Activated naive CD4-positive, alpha-beta T cell treated with anti-CD3 and anti-CD28 coated beads for 36 hours (primary cell): ENCODE data around the gene HSPA12A. TPM values are rescaled to one million over a fixed set of nuclear protein-coding genes. Genes with fewer than 3 reads are reported as not detected.

Experiments
- CTCF ChIA-PET: fragments of 350-600 bp; sonication (Branson Sonifier 250); formaldehyde crosslinking; loops from one replicate; lab custom pipeline; 2021; ENCODE audit warnings: antibody characterized with exemption; lab: Charles Lee
- DNase-seq: peaks from one replicate; pipeline ENCODE4 v3.0.0-alpha.2; 2020
- H3K27ac Mint-ChIP-seq: one replicate; pipeline ENCODE4 v1.8.0; 2021; ENCODE audit warnings: mild to moderate bottlenecking, mixed read lengths
- H3K27me3 Mint-ChIP-seq: one replicate; pipeline ENCODE4 v1.8.0; 2021; ENCODE audit warnings: low read depth, mixed read lengths
- H3K36me3 Mint-ChIP-seq: one replicate; pipeline ENCODE4 v1.8.0; 2021; ENCODE audit warnings: low read depth, mixed read lengths
- H3K4me1 Mint-ChIP-seq: one replicate; pipeline ENCODE4 v1.8.0; 2021; ENCODE audit warnings: low read depth, mixed read lengths
- H3K4me3 Mint-ChIP-seq: one replicate; pipeline ENCODE4 v1.8.0; 2021; ENCODE audit warnings: mild to moderate bottlenecking, moderate library complexity, mixed read lengths
- H3K9me3 Mint-ChIP-seq: one replicate; pipeline ENCODE4 v1.8.0; 2021; ENCODE audit warnings: mixed read lengths
- intact Hi-C: fragments of 100-400 bp; cut with micrococcal nuclease; formaldehyde crosslinking; loops from one replicate; pipeline ENCODE4 v1.15.1; 2023
- total RNA-seq, 2 experiments: library from RNA; stranded (reverse); gene quantifications; one replicate each; pipeline ENCODE4 v1.2.3, GENCODE V29; 2021

HSPA12A gene
- total RNA-seq, 2 experiments from 2014 or later = 0.05 TPM; not detected in 1

DNA sequence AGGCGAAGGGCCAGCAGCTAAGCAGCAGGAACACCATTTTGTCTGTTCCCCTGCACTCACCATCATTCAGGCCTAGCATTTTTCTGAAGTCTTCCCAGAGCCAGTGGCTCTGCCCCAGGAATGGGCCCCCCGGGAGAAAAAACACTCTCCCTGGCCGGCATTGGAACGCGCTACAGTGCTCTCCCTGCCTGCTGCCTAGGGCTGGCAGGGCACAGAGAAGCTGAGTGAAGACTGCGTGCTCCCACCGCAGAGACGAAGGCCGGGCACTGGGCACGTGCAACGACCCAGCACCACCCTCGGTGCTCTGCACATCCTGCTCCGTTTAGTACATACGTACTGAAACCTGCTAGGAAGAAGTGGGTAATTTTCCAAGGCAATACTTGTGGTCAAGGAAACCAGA, 34.4 kb downstream of the HSPA12A start:
- Mint-ChIP-seq H3K27me3 (peaks cover 28% of the 10 kb centered on the region), H3K4me1 (no peaks in the 10 kb centered on the region), H3K27ac (no peak overlapping the region), H3K4me3 (no peak overlapping the region), H3K36me3 (no peaks in the 10 kb centered on the region), H3K9me3 (no peaks in the 10 kb centered on the region)
- CTCF ChIA-PET = no interaction called here
- intact Hi-C loops = no loop called here
- DNase-seq = no peak

DNA sequence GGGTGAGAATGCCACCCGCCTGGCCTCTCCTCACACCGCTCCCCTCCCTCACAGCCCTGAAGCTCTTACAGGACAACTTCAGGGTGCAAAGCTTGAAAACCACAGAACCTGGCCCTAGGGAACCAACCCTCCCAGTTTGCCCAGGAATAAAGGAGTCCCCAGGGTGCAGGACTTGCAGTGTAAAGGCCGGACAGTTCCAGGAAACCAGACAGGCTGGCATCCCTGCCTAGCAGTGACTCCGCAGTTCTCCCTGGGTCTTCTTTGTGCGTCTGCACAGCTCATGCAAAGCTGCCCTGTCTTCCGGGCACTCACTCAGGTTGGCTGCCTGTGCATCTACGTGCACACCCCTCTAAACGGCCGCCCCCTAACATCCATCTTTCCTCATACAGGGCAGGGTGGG, 36.1 kb downstream of the HSPA12A start:
- CTCF ChIA-PET = no interaction called here
- Mint-ChIP-seq H3K36me3 (no peaks in the 10 kb centered on the region), H3K4me1 (no peaks in the 10 kb centered on the region), H3K27me3 (peaks cover 42% of the 10 kb centered on the region), H3K4me3 (no peak overlapping the region), H3K9me3 (no peaks in the 10 kb centered on the region), H3K27ac (no peak overlapping the region)
- intact Hi-C loops = no loop called here
- DNase-seq = no peak

DNA sequence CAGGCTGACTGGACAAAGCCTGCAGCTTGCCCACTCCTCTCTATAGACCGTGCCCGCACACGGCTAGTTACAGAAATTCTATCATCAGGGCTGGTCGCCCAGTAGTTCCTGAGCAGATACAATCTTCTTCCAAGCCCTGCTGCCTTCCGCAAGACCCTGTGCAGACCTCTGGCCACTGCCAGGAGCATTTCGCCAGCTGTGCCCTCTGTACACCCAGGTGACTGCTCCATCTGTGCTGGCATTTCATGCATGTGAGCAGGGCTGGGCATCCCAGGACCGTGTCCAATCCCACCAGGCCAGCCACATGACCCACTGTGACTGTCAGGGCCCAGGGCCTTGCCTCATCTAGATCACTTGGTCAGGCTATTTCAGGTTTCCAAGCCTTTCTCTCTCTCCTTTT, 36.9 kb downstream of the HSPA12A start:
- H3K27ac Mint-ChIP-seq = no peak overlapping the region
- CTCF ChIA-PET = no interaction called here
- H3K4me3 Mint-ChIP-seq = no peak overlapping the region
- DNase-seq = no peak
- no peaks in the 10 kb centered on the region for H3K9me3 Mint-ChIP-seq
- peaks cover 41% of the 10 kb centered on the region for H3K27me3 Mint-ChIP-seq
- intact Hi-C loops = no loop called here
- H3K36me3 Mint-ChIP-seq = no peaks in the 10 kb centered on the region
- H3K4me1 Mint-ChIP-seq = no peaks in the 10 kb centered on the region

- CTCF ChIA-PET = no interaction called here
- H3K27ac Mint-ChIP-seq = no peak overlapping the region
- H3K4me3 Mint-ChIP-seq = no peak overlapping the region
- H3K27me3 Mint-ChIP-seq = peaks cover 38% of the 10 kb centered on the region
- intact Hi-C loops = no loop called here
- no peak for DNase-seq
- H3K9me3 Mint-ChIP-seq = no peaks in the 10 kb centered on the region
- no peaks in the 10 kb centered on the region for H3K4me1 Mint-ChIP-seq
- no peaks in the 10 kb centered on the region for H3K36me3 Mint-ChIP-seq
These were observed 37.4 kb downstream of the HSPA12A start for GRCh38 chr10:116704926-116705325.

GRCh38 chr10:116702165-116702564, 40.2 kb downstream of the HSPA12A start:
- CTCF ChIA-PET = interaction anchor here (1.5 to 1.7 kb wide), 2 partner anchors 10 to 86 kb away, joined by 3 to 5 read pairs; no protein-coding TSS in a partner anchor
- no peaks in the 10 kb centered on the region for H3K36me3 Mint-ChIP-seq

GRCh38 chr10:116699471-116700150, 42.8 kb downstream of the HSPA12A start:
- CTCF ChIA-PET = no interaction called here
- no peaks in the 10 kb centered on the region for H3K9me3 Mint-ChIP-seq
- H3K4me3 Mint-ChIP-seq = no peak overlapping the region
- no peaks in the 10 kb centered on the region for H3K36me3 Mint-ChIP-seq
- H3K27me3 Mint-ChIP-seq = peaks cover 56% of the 10 kb centered on the region
- H3K27ac Mint-ChIP-seq = no peak overlapping the region
- no peak for DNase-seq
- intact Hi-C loops = no loop called here
- no peaks in the 10 kb centered on the region for H3K4me1 Mint-ChIP-seq

More at GRCh38 chr10:116702165-116702564, 40.2 kb downstream of the HSPA12A start:
- H3K27ac Mint-ChIP-seq = no peak overlapping the region
- no peaks in the 10 kb centered on the region for H3K4me1 Mint-ChIP-seq
- intact Hi-C loops = no loop called here
- no peaks in the 10 kb centered on the region for H3K9me3 Mint-ChIP-seq
- no peak overlapping the region for H3K4me3 Mint-ChIP-seq
- peaks cover 48% of the 10 kb centered on the region for H3K27me3 Mint-ChIP-seq
- no peak for DNase-seq

DNA sequence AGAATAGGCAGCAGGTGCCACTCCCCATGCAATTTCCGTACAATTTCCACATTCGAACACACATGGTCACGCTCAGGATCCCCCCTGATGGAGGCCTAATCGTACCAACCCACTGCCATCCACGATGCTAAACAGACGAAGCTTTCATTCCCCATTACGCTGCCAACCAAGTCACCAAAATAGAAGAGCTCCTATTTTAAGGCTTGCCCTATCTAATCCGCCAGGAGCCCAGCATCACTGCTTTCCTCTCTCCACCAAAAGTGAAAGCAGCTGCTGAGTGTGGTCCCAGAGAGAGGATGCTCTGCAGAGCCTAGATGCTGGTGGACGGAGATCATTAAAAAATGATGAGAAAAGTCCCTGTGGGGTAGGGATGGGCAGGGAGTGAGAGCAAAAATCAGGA, 43.3 kb downstream of the HSPA12A start:
- Mint-ChIP-seq H3K27ac (no peak overlapping the region), H3K36me3 (no peaks in the 10 kb centered on the region), H3K27me3 (peaks cover 57% of the 10 kb centered on the region), H3K4me1 (no peaks in the 10 kb centered on the region), H3K9me3 (no peaks in the 10 kb centered on the region), H3K4me3 (no peak overlapping the region)
- intact Hi-C loops = no loop called here
- CTCF ChIA-PET = no interaction called here
- DNase-seq = no peak

GRCh38 chr10:116698364-116698763, 44.0 kb downstream of the HSPA12A start:
- Mint-ChIP-seq H3K4me1 (no peaks in the 10 kb centered on the region), H3K27me3 (peaks cover 56% of the 10 kb centered on the region), H3K36me3 (no peaks in the 10 kb centered on the region), H3K9me3 (no peaks in the 10 kb centered on the region), H3K27ac (no peak overlapping the region), H3K4me3 (no peak overlapping the region)
- intact Hi-C loops = no loop called here
- no peak for DNase-seq
- CTCF ChIA-PET = no interaction called here

DNA sequence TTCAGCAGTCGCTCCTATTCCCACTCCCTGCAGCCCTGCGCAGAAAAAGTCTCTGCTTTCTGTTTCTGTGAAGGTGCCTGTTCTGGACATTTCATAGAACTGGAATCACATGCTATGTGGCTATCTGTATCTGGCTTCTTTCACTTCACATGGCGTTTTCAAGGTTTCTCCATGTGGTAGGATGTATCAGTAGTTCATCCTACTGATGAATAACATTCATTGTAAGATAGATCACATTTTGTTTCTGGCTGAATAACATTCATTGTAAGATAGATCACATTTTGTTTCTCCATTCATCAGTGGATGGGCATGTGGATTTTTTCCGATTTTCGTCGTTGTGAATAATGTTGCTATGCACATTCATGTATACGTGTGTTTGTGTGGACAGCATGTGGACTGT, 44.5 kb downstream of the HSPA12A start:
- no peaks in the 10 kb centered on the region for H3K9me3 Mint-ChIP-seq
- intact Hi-C loops = no loop called here
- no peak overlapping the region for H3K4me3 Mint-ChIP-seq
- DNase-seq = no peak
- no peaks in the 10 kb centered on the region for H3K36me3 Mint-ChIP-seq
- peaks cover 57% of the 10 kb centered on the region for H3K27me3 Mint-ChIP-seq
- no peak overlapping the region for H3K27ac Mint-ChIP-seq
- no peaks in the 10 kb centered on the region for H3K4me1 Mint-ChIP-seq
- CTCF ChIA-PET = interaction anchor here (0.7 kb wide), 1 partner anchor 519 kb away, joined by 3 read pairs; no protein-coding TSS in a partner anchor

- Mint-ChIP-seq H3K9me3 (no peaks in the 10 kb centered on the region), H3K27me3 (peaks cover 55% of the 10 kb centered on the region), H3K36me3 (no peaks in the 10 kb centered on the region), H3K4me1 (no peaks in the 10 kb centered on the region), H3K4me3 (no peak overlapping the region), H3K27ac (no peak overlapping the region)
- no peak for DNase-seq
- CTCF ChIA-PET = interaction anchor here (0.7 kb wide), 1 partner anchor 520 kb away, joined by 3 read pairs; no protein-coding TSS in a partner anchor
- intact Hi-C loops = no loop called here
These were observed 45.4 kb downstream of the HSPA12A start for GRCh38 chr10:116696919-116697318.

- CTCF ChIA-PET = no interaction called here
- no peaks in the 10 kb centered on the region for H3K36me3 Mint-ChIP-seq
- no peaks in the 10 kb centered on the region for H3K9me3 Mint-ChIP-seq
- H3K27ac Mint-ChIP-seq = no peak overlapping the region
- no peak overlapping the region for H3K4me3 Mint-ChIP-seq
- intact Hi-C loops = no loop called here
- no peaks in the 10 kb centered on the region for H3K4me1 Mint-ChIP-seq
- peaks cover 63% of the 10 kb centered on the region for H3K27me3 Mint-ChIP-seq
- DNase-seq = no peak
These were observed 47.5 kb downstream of the HSPA12A start for GRCh38 chr10:116694927-116695268.

DNA sequence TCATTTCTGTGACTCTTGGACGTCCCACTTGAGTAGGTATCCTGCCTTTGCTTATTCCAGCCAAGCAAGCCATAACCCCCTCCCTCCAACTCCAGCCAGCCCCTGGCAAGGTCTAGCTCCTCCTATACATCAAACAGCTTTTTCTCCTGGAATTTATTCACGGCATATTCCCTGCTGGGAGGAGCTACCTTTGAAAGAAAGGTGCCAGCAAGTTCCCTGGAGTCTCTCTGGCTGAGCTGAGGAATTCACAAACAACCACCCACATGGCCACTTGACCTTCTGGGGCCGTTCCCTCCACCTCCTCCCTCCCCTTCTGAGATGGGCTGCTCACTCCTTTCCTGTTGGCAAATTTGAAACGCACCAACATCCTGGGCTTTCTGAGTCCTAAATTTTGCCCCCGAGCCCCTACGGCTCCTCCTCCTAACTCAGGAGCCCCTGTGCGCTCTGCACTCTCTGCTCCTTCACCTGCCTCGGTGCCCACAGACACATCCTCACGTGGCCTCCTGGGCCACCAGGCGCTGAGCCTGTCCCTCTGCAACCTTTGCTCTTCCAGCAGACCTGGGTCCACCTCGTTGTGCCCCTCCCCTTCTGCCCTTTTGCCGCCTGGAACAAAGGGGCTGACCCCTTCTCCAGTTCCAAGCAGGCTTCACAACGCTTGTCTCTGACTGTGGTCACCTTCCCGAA, 48.0 kb downstream of the HSPA12A start:
- H3K36me3 Mint-ChIP-seq = no peaks in the 10 kb centered on the region
- no peak for DNase-seq
- H3K4me1 Mint-ChIP-seq = no peaks in the 10 kb centered on the region
- no peak overlapping the region for H3K4me3 Mint-ChIP-seq
- no peak overlapping the region for H3K27ac Mint-ChIP-seq
- no peaks in the 10 kb centered on the region for H3K9me3 Mint-ChIP-seq
- intact Hi-C loops = no loop called here
- H3K27me3 Mint-ChIP-seq = peaks cover 66% of the 10 kb centered on the region
- CTCF ChIA-PET = no interaction called here

DNA sequence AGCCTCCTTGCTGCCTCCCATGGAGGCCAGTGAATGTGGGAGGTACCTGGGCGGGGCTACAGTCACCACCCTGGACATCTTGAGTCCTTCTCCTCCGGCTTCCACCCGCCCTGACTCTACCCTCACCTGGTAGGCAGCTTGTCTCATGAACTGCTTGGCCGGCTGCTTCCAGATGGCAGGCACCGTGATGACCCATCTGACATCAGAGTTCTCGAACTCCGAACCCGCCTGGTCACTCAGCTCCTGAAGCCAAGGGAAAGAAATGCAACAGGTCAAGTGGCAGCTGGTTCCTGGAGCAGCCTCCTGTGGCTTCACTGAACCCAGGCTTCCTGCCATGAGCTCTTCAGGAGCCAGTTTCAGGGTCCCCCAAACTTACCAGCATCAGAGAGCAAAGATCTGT, 50.1 kb downstream of the HSPA12A start:
- CTCF ChIA-PET = interaction anchor here (1.0 to 1.4 kb wide), 2 partner anchors 96 to 482 kb away, joined by 3 to 5 read pairs; no protein-coding TSS in a partner anchor
- no peaks in the 10 kb centered on the region for H3K9me3 Mint-ChIP-seq
- no peak for DNase-seq
- no peaks in the 10 kb centered on the region for H3K4me1 Mint-ChIP-seq
- no peaks in the 10 kb centered on the region for H3K36me3 Mint-ChIP-seq
- peaks cover 65% of the 10 kb centered on the region for H3K27me3 Mint-ChIP-seq
- H3K27ac Mint-ChIP-seq = no peak overlapping the region
- intact Hi-C loops = no loop called here
- H3K4me3 Mint-ChIP-seq = no peak overlapping the region
